Smooth muscle cell of the brain vasculature (primary cell): ENCODE data around the gene TOM1L2.

Source experiments
- DNase-seq: peaks from one replicate; pipeline ENCODE4 v3.0.0-alpha.2; 2012; ENCODE audit warnings: low read depth, low spot score

TOM1L2 gene

DNA sequence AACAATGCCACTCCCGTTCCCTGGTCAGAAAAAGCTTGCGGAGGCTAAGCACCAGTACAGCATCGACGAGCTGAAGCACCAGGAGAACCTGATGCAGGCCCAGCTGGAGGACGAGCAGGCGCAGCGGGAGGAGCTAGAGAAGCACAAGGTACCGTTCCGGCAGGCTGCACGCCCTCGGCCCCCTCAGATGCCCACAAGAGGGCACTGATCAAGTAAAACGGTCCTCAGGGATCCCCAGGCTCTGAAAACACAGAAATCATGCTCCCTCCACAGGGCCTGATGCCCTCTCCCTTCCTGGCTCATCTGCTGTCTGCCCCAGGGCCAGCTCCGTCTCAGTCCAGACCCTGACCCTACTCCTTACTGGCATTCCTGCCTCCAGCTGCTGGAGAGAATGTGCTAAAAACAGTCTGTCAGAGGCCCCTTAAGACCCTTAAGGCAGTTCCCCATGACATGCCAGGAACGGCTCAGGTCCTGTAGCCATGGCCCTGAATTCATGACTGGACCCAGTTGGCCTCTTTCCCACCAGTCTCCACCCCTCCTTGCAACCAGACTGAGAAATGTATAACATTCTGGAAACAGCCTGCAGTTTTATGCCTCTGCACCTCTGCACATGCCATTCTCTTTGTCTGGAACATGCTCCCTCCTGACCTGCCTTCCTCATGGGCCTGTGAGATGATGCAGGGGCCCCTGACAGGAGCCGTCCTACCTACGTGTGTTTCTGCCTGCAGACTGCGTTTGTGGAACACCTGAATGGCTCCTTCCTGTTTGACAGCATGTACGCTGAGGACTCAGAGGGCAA, 22.3 kb upstream of the TOM1L2 start:
- no peak for DNase-seq

DNA sequence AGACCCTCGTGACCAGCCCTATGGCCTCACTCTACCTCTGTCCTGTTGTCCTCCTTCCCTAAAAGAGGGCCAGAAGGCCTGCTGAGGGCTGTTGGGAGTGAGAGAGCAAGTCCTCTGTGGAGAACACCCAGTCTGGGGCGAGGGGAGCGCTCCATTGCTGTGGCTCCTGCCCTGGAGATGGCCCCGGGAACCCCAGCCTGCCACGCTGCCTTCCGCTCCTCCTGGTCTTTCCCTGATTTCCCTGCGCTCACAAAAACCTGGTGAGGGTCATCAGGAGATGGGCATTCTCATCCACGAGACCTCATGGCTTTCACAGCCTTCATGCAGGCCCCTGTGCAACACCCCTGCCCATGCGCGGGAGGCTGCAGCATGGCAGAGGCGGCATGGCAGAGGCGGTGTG, 21.7 kb upstream of the TOM1L2 start:
- DNase-seq: no peak

DNA sequence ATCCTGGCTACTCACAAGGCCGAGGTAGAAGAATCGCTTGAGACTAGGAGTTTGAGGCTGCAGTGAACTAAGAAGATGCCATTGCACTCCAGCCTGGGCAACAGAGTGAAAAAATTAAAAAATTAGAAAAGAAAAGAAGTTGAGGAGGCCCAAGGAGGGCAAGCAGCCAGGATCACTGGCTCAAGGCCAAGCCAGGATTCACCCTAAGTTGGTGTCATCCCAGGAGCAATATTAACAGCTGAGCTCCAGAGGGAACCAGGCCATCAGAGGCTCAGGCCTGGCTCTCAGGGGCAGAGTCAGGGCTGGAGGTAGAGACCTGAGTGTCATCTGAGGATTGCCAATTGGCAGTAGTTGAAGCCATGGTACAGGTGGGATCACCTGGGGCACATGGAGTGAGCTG, 21.2 kb upstream of the TOM1L2 start:
- DNase-seq: no peak

- DNase-seq: no peak
These were observed 18.1 kb upstream of the TOM1L2 start for GRCh38 chr17:17990282-17990681.

GRCh38 chr17:17989618-17990017, 17.4 kb upstream of the TOM1L2 start:
- DNase-seq: no peak

DNA sequence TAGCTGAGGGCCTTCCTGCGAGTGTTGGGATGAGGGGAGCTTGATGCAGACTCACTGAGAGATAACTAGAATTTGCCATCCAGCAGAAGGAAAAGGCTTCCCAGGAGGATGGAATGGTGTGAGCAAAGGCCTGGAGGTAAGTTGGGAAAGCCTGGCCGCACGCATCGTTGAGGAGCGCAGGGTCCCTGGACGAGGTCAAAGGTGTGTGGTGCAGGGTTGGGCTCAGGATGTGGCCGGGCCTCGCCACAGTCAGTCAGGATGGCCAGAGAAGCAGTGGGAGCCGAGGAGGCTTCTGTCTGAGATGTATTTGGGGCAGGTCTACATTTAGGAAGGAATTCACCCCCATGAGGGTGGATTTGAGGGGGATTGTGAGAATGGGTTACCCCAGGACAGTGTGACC, 16.9 kb upstream of the TOM1L2 start:
- DNase-seq: no peak

- DNase-seq: no peak
These were observed 16.3 kb upstream of the TOM1L2 start for GRCh38 chr17:17988427-17988945.

DNA sequence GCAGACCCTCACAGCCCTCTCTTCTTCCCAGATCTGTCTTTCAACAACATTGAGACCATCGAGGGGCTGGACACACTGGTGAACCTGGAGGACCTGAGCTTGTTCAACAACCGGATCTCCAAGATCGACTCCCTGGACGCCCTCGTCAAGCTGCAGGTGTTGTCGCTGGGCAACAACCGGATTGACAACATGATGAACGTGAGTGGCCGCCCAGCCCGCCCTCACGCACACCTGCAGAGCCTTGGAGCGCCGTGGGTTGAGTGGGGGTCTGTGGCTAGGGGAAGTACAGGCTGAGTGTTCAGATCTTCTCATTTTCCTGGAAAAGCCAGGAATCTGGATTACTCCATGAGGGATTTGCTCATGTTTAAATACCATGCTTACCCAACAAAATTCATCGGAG, 15.7 kb upstream of the TOM1L2 start:
- no peak for DNase-seq

DNA sequence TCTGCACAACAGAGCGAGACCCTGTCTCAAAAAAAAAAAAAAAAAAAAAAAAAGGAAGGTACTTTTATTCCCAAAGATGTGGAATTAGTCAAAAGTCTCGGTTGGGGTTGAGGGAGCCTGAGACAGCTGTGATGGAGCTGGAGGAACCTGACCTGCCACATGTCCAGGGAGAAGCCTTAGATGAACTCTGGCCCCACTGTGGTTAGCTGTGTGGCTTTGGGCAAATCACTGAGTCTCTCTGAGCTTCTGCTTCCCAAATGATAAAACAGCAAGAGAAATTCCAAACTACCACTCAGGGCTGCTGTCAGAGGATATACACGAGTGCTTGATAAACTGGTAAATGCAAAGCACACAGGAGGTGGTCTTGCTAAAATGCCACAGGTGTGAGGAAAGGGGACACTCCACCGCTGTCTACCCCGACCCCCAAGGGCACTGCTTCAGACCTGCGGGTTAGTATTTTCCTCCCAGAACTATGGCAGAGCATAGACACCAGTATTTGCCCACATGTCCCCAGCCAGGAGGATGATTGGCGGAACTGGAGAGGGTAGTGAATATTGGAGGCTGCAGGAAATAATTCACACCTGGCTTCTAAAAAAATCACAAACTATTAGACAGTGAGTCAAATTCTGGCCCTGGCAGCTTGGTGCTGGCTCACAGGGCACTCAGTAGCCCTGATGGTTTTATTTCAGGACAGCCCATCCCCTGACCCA, 15.1 kb upstream of the TOM1L2 start:
- DNase-seq: no peak

GRCh38 chr17:17985555-17985954, 13.4 kb upstream of the TOM1L2 start:
- DNase-seq: no peak

GRCh38 chr17:17985153-17985552, 13.0 kb upstream of the TOM1L2 start:
- DNase-seq: no peak

- DNase-seq: no peak
These were observed 11.6 kb upstream of the TOM1L2 start for GRCh38 chr17:17983776-17984175.

- DNase-seq: no peak
These were observed 11.2 kb upstream of the TOM1L2 start for GRCh38 chr17:17983376-17983775.

- no peak for DNase-seq
These were observed 10.6 kb upstream of the TOM1L2 start for GRCh38 chr17:17982801-17983200.

DNA sequence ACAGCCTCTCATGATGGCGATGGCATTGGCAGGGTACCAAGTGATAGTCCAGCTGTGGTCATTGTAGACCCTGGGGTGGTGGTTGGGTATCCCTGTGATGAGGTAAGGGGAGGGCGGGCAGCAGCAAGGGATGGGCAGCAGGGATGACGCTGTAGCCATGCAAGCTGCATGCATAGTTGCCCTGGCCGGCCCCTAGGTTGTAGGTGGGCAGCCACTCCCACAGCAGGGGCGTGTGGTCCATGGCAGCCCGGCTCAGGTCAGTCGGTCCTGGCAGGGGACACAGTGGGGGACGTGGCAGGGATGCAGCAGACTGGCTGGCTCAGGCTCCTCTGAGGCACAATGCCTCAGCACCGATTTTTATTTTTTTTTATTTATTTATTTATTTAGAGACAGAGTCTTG, 9.1 kb upstream of the TOM1L2 start:
- no peak for DNase-seq

DNA sequence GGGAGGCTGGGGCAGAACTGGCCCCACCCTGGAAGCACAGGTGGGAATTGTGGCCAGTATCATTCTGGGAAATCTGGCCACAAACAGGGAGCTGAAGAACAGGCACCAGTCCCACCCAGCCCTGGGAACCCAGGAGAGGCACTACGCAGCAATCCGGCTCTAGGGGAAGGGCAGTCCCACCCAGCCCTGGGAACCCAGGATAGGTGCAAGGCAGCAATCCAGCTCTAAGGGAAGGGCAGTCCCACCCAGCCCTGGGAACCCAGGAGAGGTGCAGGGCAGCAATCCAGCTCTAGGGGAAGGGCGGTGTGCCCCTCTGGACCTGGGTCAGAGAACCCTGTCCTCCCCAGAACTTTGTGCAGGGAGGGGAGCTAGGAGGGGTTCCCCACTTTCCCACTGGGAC, 7.6 kb upstream of the TOM1L2 start:
- DNase-seq: no peak

DNA sequence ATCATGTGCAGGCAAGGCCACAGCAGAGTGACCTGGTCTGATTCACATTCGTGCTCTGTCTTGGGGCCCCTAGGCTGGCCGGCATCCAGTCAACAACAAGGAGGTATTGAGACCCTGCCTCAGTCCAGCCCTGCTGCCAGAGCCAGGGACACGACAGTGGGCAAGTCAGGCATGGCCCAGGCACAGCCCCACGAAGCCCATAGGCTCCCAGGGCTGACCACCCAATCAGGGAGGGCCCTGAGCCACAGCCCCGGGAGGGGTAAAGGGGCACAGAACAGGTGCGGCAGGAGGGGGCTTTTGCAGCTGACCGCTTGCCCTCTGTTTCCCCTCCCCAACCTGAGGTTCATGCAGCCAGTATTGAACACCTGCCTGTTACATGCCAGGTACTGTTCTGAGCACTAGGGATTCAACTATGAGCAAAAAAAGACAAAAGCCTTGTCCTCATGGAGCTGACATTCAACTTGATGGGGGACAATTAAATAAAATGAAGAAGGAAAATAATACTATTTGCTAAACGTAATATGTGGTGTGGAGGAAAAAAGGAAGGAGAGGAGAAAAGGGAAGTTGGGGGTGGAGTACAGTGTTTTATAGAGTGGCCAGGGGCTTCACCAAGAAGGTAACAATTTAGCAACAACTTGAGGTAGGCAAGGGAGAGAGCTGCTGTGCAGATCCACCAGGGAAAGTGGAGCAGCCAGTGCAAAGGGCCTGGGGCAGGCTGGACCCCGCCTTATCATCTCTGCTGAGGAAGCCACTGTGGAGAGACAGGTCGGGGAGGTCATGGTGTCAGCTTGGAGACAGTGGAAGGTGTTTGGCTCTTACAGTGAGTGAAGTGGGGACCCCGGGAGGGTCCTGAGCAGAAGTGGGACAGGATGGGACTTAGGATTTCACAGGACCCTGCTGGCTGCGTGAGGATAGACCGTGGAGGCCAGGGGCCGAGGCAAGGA, 6.6 kb upstream of the TOM1L2 start:
- no peak for DNase-seq

DNA sequence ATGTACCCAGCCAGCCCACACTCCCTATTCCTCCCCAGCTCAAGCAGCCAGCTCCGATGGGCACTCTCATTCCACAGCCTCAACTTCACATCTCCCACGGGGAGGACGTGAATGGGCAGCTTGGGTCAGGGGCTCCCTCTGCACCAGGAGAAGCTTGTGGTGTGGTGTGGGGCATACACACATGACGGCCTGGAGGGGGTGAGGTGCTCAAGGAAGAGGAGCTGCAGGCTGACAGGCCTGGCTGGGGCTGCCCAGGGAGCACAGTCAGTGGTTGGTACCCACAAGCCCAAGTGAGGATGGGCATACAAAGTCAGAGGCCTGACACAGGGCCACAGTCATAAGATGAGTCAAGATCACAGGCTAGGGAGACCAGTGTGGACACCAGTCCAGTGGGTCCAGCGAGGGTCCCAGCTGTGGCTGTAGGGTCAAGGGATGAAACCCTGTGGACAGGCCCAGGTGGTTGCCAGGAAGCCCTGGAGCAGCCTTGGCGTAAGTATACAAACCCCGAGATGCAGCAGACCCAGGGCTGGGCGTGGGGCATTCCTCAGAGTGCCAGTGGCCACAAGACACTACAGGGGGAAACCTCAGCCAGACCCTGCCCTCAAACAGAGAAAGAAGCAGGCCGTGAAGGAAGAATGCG, 4.9 kb upstream of the TOM1L2 start:
- no peak for DNase-seq

DNA sequence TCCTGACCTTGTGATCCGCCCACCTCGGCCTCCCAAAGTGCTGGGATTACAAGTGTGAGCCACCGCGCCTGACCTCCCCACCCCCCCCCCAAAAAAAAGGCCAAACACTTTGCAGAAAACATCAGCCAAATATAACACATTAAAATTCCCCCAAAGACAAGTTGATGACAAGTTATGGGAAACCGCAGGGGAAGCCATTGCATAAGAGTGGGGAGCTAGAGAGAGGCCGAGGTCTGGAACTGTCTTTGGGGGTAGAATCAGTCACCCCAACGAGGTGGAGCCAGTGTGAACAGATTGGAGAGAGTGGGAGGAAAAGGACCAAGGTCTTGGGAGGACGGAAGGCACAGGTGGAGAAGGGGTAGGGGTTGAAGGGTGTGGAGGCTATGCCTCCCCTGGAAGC, 3.2 kb upstream of the TOM1L2 start:
- no peak for DNase-seq

DNA sequence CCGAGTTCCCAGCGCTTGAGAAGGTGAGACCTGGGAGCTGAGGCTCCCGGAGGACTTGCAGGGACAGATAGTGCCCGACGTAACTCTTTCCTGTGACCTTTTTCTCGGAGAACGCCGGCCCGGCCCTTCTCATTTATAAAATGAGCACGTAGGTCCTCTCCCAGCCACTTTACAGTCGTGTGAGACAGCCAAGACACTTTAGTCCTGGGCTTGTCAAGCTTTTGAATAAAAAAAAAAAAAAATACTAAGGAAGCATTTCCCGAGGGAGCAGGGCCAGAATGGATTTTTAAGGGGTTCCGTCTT, 703 bp upstream of the TOM1L2 start:
- DNase-seq: no peak

DNA sequence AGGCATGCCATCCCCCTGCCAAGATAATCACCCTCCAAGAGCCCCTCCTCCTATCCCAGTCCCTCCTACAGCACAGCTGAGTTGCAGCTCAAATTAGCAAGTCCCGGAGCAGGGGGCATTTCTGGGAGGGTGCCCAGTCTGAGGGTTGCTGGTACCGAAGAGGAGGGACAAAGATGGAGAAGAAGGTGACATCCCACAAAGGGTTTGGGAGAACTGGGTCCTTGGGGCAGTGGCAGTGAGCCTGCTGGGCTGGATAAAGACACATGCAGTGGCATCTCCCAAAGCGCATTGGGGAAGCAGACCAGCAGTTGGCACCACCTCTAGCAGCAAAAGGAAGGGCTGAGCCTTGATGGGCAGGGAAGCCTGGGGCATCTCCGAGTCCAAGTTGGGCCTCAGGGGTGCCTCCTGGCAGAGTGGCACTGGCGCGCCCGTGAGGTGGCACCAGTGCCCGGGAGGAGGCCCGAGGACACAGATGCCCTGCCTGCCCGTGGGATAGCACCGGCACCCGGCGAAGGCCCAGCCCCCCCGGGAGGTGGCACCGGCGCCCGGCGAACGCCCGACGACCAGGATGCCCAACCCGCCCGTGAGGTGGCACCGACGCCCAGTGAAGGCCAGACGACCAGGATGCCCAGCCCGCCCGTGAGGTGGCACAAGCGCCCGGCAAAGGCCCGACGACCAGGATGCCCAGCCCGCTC, 622 bp downstream of the TOM1L2 start:
- no peak for DNase-seq
